CD4-positive, alpha-beta T cell treated with Interleukin-2 at 100 ng/mL for 4 hours (primary cell): ENCODE results near the gene GZF1.

Experiments used
- DNase-seq: peaks from one replicate; pipeline ENCODE4 v3.0.0-alpha.2; 2020; ENCODE audit warnings: low spot score

GZF1 gene

DNA sequence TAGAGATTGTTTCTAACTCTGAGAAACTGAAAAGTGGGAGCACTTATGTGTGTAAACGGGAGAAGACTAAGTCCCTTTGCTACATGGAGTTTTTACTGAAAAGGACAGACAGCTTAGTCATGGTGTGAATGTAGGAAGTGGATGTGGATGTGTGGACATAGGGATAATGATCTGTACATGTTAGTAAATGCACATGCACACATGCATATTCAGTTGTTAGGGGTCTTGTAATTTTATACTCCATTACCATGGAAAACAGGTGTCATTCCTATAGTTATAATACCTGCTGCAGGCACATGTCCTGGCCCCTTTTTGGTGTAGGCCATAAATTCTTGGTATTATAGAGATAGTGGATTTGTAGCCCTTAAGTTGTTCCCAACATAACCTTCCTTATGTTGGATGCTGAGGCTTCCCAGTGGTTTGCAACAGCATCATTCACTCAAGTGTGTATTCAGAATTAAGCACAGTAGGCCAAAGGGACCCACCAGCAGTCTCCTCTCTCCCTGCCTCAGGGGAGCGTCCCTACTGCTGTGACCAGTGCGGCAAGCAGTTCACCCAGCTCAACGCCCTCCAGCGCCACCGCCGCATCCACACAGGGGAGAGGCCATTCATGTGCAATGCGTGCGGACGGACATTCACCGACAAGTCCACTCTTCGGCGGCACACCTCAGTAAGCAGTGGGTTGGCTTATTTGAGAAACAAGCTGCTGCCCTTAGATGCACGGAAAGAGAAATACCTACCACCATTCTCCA lies 7.3 kb downstream of the GZF1 start:
- no peak for DNase-seq

DNA sequence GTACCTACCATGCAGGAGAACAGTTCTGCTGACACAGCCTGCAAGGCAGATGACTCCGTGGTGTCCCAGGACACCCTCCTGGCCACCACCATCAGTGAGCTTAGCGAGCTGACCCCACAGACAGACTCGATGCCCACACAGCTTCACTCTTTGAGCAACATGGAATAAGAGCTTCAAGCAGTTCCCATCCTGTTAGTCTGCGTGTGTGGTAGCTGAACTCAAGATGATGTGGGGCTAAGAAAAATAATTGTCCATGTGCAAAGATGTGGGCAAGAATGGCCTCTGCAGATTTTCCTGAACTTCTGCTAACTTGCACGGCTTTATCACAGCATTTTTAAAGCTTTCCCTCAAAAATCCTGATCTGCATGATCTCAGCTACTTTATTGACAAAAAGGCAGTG lies 8.3 kb downstream of the GZF1 start:
- no peak for DNase-seq

DNA sequence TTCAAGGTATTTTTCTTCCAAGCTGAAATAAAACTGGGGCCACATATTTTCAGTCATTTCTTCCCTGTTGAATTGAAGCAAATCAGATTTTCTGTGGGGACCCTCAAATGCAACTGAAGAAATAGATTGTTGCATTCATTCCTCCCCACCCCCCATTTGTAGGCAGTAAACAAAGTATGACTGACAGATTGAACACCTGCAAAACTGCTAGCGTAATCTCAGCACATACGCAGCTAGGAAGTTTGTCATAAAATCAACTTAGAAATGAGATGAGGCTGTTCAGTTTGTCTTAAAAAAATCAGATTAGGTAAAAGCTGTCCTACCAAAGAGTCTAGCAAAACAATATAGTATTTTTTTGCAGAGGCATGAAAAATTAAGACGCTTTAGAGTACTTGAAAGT lies 8.9 kb downstream of the GZF1 start:
- DNase-seq, result no peak

DNA sequence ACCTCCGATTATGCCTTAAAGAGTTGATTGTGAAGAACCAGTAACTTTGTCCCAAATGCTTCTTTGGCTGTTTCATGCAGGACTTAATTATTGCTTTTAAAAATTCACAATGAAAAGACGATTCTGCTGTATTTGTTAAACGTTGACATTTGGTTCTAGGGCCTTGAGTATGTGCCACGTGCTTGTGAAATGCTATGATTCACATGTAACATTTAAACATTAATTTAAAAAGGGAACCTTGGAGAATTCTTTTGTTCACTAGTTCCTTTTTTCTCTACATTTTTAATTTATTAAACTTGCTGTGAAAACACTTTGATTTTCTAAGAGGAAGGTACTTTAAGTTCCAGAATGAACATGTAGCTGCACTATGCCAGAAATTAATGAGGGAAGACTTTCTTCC lies 9.5 kb downstream of the GZF1 start:
- DNase-seq, result no peak

DNA sequence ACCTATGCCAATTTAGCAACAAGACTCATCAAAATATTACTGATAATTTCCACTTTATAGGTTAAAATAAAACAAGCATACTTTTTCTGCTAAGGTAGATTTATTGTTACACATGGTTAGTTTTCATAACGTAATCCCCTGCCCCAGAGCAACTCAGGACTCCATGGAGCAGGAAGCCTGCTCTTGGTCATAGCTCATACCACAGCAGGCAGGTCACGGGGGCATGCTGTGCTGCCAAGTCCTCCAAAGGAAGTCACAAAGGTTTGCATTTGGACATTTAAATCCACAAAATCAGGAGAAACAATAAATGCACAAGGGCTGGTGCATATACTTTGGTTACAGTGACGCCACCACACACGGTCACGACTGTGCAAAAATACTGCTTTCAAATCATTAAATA lies 12.5 kb downstream of the GZF1 start:
- no peak for DNase-seq

DNA sequence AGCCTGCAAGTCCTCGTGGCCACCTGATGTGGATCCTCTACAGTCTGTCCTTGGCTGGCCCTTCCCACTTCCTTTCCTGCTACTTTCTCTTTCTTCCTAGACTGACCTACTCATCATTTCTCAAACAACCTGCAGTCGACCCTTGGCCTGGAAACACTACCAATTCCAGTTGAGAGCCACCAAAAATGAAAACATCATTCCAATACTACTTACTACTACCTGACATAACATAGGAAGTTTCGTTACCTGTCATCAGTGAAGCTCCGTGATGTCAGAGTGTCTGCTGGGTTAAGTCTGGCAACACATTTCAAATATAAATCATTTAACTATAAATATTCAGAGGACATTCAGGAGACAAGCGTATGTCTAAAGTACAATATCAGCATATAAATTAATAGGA lies 13.8 kb downstream of the GZF1 start:
- no peak for DNase-seq

DNA sequence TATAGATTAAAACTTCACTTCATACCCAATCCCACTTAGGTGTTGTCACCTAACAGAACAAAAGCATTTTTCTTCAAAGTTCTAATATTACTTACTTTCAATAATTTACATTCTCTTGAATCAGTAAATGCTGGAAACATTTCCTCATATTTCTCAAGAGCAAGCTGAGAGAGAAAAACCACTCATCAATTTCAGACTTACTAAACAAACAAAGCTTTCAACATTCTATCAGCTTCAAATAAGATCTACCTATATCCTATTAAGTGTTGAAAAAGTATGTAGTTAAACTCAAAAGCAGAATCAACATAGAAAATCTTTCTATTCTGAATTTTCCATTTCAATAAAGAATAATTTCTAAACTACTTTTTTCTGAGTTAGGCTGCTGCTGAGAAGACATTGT lies 17.8 kb downstream of the GZF1 start:
- DNase-seq, result no peak

DNA sequence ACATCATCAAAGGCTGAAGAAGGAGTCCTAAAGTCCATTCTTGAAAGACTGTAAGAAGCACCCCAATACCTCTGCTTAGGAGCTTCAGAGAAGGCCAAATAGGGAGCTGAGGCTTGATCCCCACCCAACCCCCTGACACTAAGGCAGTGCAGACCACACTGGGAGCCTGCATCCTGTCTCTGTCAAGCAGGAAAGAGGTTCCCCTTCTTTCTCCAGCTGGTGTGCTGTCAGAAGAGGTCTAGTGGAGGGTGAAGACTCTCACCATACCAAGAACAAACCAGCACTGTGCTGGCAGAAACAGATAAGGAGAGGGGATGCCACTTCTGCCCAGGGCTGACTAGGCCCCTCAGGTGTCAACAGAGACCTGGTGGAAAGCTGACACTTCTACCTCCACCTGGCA lies 19.9 kb downstream of the GZF1 start:
- DNase-seq, result no peak

DNA sequence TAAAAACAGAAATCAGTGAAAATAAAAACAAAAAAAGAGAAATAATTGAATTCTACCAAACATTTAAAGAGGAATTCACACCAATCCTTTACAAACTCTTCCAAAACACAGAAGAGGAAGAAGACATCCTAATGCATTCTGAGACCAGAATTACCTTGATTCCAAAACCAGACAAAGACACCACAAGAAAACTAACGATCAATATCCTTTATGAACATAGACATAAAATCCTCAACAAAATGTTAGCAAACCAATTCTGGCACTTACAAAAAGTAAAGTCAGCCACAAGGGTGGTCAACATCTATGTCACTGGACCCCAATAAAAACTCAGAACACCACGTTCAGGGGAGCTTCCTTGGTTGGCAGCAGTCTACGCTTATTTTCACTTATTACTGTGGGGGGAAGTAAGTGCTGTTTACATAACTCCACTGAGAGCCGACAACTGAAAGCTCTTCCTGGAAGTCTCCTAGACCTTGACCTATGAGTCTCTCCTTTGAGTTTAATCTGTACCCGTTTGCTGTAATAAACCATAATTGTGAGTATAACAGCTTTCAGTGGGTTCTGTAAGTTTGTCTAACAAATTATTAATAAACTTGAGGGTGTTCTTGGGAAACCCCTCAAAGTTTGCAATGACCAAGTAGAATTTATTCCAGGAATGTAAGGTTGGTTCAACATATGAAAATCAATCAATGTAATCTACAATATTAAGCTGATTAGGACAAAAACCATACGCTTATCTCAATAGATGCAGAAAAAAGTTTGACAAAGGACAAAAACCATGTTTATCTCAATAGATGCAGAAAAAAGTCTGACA lies 24.5 kb downstream of the GZF1 start:
- no peak for DNase-seq

DNA sequence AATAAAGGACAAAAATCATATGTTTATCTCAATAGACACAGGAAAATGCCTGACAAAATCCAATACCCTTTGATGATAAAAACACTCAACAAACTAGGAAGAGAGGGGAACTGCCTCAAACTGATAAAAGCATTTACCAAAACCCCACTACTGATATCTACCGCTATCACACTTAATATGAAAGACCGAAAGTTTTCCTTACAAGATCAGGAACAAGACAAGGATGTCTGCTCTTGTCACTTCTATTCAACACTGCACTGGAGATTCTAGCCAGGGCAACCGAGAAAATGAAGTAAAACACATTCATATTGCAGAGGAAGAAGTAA lies 25.1 kb downstream of the GZF1 start:
- DNase-seq, result no peak

DNA sequence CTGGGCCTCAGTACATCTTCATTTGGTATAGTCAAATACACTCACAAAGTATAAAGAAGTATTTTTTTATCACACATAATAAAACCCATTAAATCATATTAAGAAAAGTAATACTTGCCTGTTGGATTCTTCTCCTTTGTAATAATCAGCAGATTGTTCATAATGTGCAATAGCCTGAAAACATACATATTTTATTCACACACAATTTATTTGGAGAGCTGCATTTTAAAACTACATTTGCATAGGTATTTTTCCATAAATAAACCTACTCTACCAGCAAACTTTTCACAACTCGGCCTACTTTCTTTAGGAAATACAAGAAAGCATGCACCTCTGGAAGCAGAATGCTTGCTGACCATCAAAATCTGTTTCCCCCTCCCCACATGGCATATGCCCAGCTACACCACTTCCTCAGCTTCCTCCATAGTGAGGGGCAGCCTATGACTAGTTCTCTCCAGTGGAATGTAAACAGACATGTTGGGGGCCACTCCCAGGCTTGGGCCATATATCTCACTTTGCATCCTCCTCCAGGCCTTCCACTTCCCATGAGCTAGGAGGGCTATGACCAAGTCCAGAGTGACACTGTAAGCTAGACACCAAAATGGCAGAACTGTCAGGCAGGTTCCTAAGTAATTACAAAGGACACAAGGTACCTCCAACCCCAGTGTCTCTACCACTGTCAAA lies 28.3 kb downstream of the GZF1 start:
- no peak for DNase-seq

DNA sequence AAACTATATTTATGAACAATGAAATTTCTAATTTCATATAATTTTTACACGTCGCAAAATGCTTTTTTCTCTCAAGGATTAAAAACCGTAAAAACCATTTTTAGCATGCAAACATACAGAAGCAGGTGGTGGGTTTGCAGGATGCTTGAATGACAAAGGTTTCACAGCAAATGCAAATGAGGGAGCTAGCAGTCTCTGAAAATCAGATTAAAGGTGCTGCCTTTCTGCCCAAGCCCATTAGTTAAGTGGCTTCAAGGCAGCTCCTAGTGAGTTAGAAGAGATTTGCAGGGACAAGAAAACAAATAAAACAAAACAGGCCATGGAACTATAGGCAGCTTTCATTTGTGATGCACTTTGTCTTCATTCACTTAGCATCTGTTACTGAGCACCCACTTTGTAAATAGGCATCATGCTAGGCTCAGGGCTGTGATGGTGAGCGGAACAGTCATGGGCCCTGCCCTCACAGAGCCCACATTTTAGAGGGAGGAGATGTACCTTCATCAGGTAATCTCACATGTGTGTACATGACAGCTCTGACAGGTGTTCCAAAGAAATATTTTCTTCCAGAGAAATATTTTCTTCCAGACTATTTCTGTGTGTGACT lies 29.8 kb downstream of the GZF1 start:
- DNase-seq, result no peak

DNA sequence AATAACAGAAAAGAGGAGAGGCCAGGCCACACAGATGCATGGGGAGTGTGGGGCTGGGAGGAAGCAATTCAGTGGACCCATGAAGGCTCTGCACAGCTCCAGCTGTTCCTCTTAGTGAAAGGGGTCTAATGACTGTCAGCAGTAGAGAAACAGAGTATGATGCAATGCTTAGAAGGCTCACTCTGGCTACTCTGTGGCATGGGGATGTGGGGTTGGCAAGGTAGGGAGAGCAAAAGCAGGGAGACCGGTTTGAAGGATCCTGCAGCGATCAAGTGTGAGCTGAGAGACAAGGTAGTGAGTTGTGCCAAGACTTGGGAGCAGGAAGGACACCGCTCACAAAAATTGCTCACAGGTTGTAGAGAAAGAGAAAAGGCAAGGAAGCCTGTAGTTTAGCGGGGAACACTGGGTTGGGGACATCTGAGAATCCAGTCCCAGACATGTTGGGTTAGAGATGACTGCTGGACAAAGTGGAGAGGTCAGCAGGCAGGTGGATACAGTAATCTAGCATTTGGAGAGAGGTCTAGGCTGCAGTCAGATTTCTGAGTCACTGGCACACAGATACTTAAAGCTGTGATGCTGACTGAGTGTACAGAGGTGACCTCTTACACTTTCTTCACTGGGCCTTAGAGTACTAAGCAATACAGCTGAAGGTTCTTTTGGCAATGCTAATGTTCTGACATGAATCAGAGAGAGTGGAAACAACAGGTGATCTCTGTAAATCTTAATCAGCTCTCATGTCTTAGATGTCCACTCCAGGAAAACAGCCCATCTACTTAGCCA lies 32.2 kb downstream of the GZF1 start:
- DNase-seq, result no peak

DNA sequence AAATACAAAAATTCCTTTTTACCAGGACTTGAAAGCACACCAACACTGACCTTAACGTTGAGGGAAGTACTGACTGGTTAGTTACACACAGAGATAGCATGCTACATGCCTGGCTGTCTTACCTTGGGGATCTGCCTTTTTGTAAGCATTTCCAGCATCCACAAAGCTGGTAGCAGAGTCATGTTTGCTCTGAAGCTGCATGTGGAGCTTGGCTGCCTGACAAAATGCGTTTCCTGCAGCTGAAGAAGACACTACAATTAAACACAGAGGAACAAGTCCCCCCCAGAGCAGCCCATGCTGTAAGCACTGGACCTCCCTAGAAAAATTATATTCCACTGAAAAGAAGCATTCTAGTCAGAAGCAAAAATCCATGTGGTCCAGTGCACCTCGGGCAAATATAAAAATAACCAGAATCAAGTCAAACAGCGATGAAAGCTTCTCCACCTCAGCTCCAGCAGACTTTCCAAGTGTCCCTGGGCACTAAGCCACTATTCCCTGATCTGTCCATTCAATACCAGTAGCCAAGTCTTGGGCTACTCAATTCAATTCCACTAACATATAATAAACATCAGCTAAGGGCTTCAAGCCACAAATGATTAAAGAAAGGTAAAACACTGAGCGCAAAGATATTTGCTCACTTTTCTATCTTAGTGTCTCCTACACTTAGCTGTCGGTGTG lies 35.1 kb downstream of the GZF1 start:
- no peak for DNase-seq

DNA sequence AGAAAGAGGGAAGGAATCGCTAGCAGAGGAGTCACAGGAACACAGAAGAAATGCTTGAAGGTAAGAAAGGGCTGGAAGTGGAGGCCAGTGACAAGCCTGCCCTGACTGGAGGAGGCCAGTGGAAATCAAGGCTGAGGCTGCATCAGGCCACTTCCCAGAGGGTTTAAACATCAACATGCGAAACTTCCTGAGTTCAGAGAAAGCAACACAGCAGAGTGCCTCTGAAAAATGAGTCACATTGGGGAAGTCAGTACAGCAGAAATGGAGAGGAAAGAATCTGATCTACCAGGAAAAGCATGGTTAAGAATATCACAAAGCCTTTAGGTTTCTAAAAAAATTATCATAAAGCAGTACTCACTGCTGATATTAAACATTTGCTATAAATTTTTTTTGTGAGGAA lies 36.0 kb downstream of the GZF1 start:
- DNase-seq, result peak; percentile 14

DNA sequence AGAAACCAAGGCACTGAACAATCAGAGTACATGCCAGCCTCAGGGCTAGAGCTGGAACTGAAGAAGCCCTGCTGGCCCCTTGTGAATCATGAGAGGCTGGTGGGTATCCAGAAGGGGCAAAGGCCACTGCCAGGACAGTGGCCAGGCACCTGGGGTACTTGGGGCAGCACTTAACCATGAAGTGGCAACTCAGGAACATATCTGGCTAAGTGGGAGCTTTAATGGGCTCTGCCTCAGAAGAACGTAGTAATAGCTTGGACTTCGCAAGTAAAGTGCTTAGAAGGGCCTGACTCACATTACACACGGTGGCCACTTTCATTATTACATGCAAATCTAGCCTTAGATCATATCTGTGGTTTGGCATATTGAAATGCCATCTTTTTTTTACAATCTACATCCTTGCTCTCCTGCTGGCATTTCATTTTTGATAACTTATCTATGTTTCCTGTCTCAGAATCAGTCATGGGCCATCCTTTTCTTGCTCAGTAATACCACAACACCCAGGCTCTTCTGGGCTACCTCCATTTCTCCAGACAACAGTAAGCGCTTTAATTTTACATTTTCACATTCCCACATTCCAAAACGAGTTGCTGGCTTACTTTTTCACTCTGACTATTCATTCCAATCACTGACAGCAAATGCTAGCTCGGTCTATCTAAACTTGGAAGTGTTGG lies 37.7 kb downstream of the GZF1 start:
- peak; percentile 16 for DNase-seq

DNA sequence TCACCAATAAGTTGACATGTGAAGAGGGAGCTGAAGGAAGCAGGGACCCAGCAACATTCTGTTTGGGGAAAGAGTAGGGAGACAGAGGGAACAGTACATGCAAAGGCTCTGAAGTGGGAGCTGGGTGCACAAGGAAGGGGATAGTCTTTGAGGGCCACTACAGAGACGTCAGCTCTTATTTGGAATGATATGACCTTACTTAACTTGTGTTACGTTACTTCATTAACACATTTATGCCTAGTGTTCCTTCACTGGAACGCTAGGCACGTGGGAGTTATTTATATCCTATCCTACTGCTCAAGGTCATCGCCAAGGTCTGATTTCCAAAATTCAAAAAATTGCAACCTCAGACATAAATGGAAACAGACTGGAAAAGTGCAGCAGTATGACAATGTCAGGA lies 39.1 kb downstream of the GZF1 start:
- no peak for DNase-seq

DNA sequence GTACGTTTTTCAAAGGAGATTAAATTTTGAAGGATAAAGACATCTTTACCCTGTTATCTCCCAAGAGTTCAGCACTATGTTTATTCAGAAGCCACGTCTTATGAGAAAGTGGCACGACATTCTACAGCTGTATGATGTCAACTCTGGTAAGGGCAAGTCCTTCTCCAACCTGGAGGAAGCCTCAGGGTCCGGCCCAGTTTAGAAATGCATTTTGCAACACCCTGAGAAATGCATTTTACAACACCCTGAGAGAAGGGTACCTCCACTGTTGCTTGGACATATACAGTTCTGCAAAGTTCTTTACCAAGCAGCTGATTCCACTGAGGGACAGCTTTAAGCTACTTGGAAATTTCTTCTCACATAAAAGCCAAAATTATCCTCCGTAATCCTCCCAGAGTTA lies 41.8 kb downstream of the GZF1 start:
- no peak for DNase-seq

DNA sequence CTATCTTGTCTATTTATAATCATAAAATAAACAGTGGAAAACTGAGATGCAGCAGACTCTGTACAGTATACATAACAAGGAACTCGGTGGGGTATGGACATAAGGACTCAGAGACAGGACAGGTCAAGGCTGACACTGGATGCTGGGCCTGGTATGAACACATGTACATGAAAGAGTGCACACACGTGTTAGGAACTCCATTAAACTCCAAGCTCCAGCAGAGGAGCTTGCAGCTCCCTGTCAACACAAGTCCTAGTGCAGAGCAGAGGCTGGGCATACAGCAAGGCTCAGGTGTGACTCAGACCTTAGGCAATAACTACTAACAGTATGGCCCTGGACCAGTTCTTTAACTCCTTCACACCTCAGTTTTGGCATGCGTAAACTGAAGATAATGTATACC lies 42.2 kb downstream of the GZF1 start:
- DNase-seq, result no peak

DNA sequence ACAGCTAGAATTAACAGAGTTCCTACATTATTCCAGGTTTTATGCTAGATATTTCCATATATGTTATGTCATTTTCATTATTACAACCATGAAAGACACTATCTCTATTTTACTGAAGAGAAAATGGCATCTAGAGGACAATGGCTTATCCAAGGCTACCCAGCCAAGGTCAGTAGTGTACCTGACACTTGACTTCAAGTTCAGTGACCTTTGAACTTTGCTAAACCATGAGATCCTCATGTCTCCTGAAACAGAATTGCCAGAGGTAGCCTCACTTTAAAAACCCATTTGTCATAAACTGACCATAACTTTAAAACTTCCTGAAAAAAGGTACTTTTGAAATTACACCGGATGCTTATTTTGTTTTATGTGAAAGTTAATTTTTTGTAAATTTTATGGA lies 44.9 kb downstream of the GZF1 start:
- no peak for DNase-seq
